ENCODE measurements around the gene SPTLC3. TPM values are rescaled to one million over a fixed set of nuclear protein-coding genes. Genes with fewer than 3 reads are reported as not detected.

Gene SPTLC3
- polyA plus RNA-seq, 1 donor from 2014 or later, result not detected

- no peak for TF ChIP-seq RAD21 (conservative IDR thresholded peaks at IDR 0.05)
- no peak for TF ChIP-seq CTCF (IDR thresholded peaks at IDR 0.05; ENCODE audit: poor library complexity, severe bottlenecking)
- no peak for TF ChIP-seq MXI1 (conservative IDR thresholded peaks at IDR 0.05; ENCODE audit: poor library complexity, severe bottlenecking)
- TF ChIP-seq EP300 (conservative IDR thresholded peaks at IDR 0.05; ENCODE audit: poor library complexity, severe bottlenecking), result no peak
- no peak for TF ChIP-seq TAF1 (IDR thresholded peaks at IDR 0.05; ENCODE audit: low read depth)
- no peak for TF ChIP-seq REST (IDR thresholded peaks at IDR 0.05; ENCODE audit: borderline replicate concordance)
- no peak for TF ChIP-seq POLR2AphosphoS5 (IDR thresholded peaks at IDR 0.05)
- TF ChIP-seq EZH2 (IDR thresholded peaks at IDR 0.05; ENCODE audit: borderline replicate concordance, insufficient read depth, low read length, poor library complexity, severe bottlenecking), result no peak
- no peak for TF ChIP-seq SMC3 (conservative IDR thresholded peaks at IDR 0.05; ENCODE audit: poor library complexity)
- Histone ChIP-seq H3K27me3 (ENCODE audit: insufficient read depth, low read depth, low read length) (no peaks in the 10 kb centered on the region), H3K4me2 (ENCODE audit: low read length) (no peak overlapping the region)
Measured at GRCh38 chr20:13028001-13028400, 19.2 kb downstream of the SPTLC3 start.

GRCh38 chr20:13028673-13029072 lies 19.9 kb downstream of the SPTLC3 start:
- Histone ChIP-seq H3K4me3 (ENCODE audit: low read length) (no peak overlapping the region), H3K9me2 (ENCODE audit: insufficient read depth, low read length) (no peaks in the 10 kb centered on the region), H3K9ac (ENCODE audit: low read length) (no peak overlapping the region), H4K20me1 (ENCODE audit: insufficient read depth) (no peaks in the 10 kb centered on the region), H3K36me3 (ENCODE audit: insufficient read depth, low read length) (no peaks in the 10 kb centered on the region), H3K27ac (ENCODE audit: low read length) (no peak overlapping the region), H3K4me2 (ENCODE audit: low read length) (no peak overlapping the region), H3K9me3 (ENCODE audit: low read length) (no peaks in the 10 kb centered on the region), H2AFZ (ENCODE audit: low read depth, low read length) (no peak overlapping the region), H3F3A (ENCODE audit: insufficient read depth, low read length, poor library complexity, severe bottlenecking) (no peaks in the 10 kb centered on the region), H3K27me3 (ENCODE audit: insufficient read depth, low read depth, low read length) (no peaks in the 10 kb centered on the region), H3K79me2 (replicated peaks; ENCODE audit: insufficient read depth, low read length) (no peaks in the 10 kb centered on the region)
- no peak for TF ChIP-seq REST (IDR thresholded peaks at IDR 0.05; ENCODE audit: borderline replicate concordance)
- no peak for TF ChIP-seq SMC3 (conservative IDR thresholded peaks at IDR 0.05; ENCODE audit: poor library complexity)
- no peak for TF ChIP-seq TAF1 (IDR thresholded peaks at IDR 0.05; ENCODE audit: low read depth)
- no peak for TF ChIP-seq MXI1 (conservative IDR thresholded peaks at IDR 0.05; ENCODE audit: poor library complexity, severe bottlenecking)
- TF ChIP-seq EZH2 (IDR thresholded peaks at IDR 0.05; ENCODE audit: borderline replicate concordance, insufficient read depth, low read length, poor library complexity, severe bottlenecking), result no peak
- no peak for TF ChIP-seq CTCF (IDR thresholded peaks at IDR 0.05; ENCODE audit: poor library complexity, severe bottlenecking)
- TF ChIP-seq EP300 (conservative IDR thresholded peaks at IDR 0.05; ENCODE audit: poor library complexity, severe bottlenecking), result no peak
- TF ChIP-seq POLR2AphosphoS5 (IDR thresholded peaks at IDR 0.05), result no peak
- no peak for TF ChIP-seq RAD21 (conservative IDR thresholded peaks at IDR 0.05)

More at GRCh38 chr20:13028001-13028400, 19.2 kb downstream of the SPTLC3 start:
- Histone ChIP-seq H3K4me3 (ENCODE audit: low read length) (no peak overlapping the region), H3K9me2 (ENCODE audit: insufficient read depth, low read length) (no peaks in the 10 kb centered on the region), H3K79me2 (replicated peaks; ENCODE audit: insufficient read depth, low read length) (no peaks in the 10 kb centered on the region), H3K9me3 (ENCODE audit: low read length) (no peaks in the 10 kb centered on the region), H3K27ac (ENCODE audit: low read length) (no peak overlapping the region), H2AFZ (ENCODE audit: low read depth, low read length) (no peak overlapping the region), H3K9ac (ENCODE audit: low read length) (no peak overlapping the region), H4K20me1 (ENCODE audit: insufficient read depth) (no peaks in the 10 kb centered on the region), H3F3A (ENCODE audit: insufficient read depth, low read length, poor library complexity, severe bottlenecking) (no peaks in the 10 kb centered on the region), H3K36me3 (ENCODE audit: insufficient read depth, low read length) (no peaks in the 10 kb centered on the region)

All from neural cell (in vitro differentiated cells).